GM12801 (cell line): Measurements from ENCODE around the gene ANGEL1.

Experiments used
- CTCF ChIP-seq: IDR thresholded peaks from one replicate; pipeline ENCODE4 v1.5.1; 2011; ENCODE audit warnings: control low read depth; ENCODE audit not compliant: insufficient read length; ENCODE audit errors: extremely low read depth

ANGEL1 gene

DNA sequence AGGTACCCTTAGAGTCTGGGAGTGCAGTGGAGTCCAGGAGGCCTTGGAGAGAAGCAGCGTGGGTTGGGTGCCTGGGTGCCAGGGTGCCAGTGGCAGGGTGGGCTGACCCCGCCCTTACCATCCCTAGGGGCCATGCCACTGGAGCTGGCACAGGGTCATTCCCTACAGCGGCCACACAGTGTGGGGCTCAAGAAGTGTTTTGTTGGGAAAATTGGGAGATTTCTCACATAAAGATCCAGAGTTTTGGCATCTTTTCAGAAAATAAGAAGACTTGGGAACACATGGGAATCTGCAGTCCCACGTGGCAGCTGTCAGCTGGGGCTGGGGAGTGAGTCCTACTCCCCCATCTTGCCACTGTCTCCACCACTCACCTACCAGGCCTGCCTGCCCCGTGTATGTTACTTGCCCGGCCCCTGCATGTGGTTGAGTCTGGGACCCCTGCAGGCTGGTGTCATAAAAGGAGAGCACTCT, 47.2 kb downstream of the ANGEL1 start:
- no peak for TF ChIP-seq CTCF

DNA sequence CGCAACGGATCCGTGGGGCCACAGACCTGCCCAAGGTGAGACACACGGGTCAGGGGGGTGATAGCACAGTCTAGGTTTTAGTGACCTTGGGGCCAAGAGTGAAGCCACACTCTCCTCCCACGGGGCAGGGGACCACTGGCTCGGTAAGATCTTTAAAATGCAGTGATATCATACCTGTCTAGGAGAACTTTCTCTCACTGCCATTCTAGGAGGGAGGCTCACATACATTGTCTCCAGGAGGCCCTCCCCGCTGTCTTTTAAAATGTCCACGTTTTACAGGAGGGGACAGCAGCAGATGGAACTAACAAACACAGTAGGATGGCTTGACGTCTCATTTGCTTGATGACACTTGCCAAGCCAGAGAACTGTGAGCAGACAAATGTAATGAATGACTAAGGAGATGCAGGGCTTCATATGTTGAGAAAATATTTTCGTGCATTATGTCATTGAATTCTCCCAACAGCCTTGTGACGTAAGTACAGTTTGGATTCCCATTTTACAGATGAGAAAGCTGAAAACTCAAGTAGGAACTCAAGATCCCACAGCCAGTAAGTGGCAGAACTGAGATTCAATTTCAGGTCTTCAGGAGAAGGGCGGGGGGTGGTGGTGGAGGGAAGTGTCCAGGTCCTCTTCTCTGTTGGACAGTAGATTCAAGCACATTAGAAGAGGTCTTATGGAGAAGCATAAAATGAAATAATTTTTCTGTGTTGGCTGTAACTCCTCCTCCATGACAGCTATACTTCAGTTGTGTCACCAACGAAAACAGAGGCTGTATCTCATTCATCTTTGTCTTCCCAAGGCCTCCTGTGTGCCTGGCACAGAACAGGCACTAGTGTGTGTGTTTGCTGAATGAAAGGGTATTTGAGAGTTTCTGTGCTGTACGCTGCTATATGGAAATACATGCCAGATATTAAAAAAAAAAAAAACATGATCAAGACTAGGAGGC, 49.3 kb downstream of the ANGEL1 start:
- no peak for TF ChIP-seq CTCF

- TF ChIP-seq CTCF: no peak
These were observed 50.1 kb downstream of the ANGEL1 start for GRCh38 chr14:76762411-76763095.

DNA sequence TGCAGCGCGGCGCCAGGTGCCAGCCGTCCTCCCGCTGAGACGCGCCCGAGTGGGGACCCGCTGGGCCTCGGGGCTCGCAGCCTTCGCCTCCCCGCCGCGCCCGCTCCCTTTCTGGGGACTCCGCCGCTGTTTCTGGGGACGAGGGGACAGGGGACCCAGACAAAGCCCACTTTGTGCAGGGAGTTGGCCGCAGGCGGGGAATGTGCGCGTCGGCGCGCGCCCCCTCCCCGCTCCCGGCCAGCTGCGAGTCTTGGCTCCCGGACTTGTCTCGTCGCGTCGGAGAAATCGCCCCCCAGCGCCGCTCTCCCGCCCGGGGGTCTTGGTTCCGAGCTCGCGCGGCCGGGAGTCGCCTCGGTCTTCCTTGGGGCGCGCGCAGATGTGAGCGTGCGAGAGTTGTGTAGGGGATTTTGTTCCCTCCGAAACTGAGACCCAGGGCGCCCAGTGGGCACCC, 50.7 kb downstream of the ANGEL1 start:
- TF ChIP-seq CTCF: no peak

- TF ChIP-seq CTCF: no peak
These were observed 51.3 kb downstream of the ANGEL1 start, which contains the start of gene VASH1 for GRCh38 chr14:76761136-76761959. VASH1 (plus strand) TSS chr14:76761468; CDS start chr14:76762822, 1,354 bp downstream.

GRCh38 chr14:76760331-76761135, 52.1 kb downstream of the ANGEL1 start:
- TF ChIP-seq CTCF: no peak
